GM19239 (cell line): Measurements from ENCODE around the gene NR5A1.
A peak's percentile ranks its signal among the peaks of the same experiment; 100 is the strongest.

Experiments used
- DNase-seq: peaks from one replicate; pipeline ENCODE4 v3.0.0; 2011; ENCODE audit warnings: low spot score; ENCODE audit not compliant: insufficient read length
- FAIRE-seq: peaks from 2 replicates; lab custom pipeline; 2011; peaks lifted over from hg19 to GRCh38; lab: Jason Lieb, UNC

Gene NR5A1

DNA sequence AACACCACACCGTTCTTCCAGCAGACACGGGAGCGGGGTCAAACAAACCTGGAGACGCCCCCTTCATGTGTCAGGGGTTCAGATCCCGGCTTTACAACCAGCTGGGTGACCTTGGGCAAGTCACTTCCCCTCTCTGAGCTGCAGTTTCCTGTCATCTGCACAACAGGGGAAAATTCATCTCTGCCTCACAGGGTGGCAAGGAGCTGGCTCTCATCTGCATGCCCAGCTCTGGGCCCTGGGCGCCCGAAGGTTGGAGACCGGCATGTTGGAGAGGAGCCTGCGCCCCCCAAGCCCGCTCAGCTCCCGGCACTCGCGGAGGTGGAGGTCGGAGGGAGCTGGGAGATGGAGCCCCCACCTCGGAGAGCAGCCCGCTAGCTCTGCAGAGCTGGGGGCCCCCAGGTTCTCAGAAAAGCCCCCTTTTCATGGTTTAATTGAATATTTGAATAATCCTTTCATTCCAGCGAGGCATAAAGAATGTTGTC, 20.4 kb downstream of the NR5A1 start:
- FAIRE-seq: no peak
- DNase-seq: no peak

DNA sequence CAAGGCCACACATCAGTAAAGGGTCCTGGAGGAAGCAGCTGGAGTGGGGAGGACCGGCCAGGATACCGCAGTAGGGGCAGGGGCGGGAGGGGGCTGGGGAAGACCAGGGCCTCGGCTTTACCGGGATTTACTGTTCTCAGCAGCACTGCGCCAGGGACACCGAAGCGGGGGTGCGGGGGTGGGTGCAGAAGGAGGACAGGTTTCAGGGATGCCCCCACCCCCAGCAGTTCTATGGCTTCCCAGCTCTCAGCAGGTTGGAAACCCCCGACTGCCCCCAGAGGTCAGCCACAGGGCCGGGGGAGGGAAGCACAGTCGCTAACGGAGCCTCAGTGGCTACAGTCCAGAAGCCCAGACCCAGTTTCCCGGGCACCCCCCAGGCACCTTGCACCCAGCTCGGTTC, 21.3 kb downstream of the NR5A1 start:
- DNase-seq (no peak), FAIRE-seq (no peak)

DNA sequence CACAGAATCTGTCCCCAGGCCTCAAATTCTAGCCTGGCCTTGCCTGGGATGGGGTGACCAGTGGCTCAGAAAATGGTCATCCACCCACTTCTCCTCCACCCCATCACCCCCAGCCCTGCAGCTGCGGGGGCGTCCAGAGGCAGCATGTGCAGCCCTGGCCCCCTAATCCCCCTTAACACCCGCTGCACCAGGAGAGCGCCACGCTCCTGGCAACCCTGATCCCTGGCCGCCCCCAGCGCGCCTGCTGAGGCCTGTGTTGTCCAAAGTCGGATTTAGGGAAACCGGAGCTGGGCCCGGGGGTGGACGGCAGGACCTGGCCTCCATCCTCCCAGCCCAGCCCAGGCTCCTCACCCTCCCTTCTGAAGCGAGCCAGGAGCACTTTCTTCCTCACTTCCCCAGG, 22.0 kb downstream of the NR5A1 start:
- no peak for FAIRE-seq
- DNase-seq: no peak

DNA sequence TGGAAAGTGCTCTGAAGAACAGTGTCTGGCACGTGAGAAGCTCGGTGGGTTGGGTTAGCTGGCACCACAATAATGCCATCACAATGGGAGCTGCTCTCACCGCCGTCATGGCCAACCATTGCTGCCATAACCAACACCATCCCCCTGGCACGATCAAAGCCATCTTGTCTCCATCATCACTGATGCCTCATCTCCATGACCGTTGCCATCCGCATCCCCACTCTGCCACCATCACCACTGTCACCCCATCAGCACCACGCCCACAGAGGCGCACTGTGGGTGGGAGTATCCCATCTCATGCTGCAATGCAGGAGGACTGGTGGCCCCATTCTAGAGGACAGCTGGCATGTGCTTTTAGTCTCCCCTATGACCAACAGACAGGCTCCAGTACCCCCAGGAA, 23.7 kb downstream of the NR5A1 start:
- FAIRE-seq: no peak

DNA sequence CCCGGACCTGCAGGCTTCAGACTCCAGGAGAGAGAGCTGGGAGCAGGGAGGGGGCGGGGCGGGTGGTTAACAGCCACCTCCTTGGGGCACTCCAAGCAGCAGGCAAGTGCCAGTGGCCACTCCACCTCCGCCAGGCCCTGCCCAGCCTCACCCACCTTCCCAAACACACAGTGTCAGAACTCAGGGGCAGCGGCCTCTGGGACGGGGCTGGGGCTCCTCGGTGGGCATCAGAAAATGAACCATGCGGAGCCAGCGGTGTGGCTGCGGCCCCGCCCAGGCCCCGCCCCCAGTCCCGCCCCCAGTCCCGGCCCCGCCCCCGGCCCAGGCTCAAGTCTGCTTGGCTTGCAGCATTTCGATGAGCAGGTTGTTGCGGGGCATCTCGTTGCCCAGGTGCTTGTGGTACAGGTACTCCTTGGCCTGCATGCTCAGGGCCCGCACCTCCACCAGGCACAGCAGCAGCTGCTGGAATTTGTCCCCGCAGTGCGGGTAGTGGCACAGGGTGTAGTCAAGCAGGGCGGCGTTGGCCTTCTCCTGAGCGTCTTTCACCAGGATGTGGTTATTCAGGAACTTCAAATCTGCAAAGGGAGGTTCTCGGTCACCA, 24.7 kb downstream of the NR5A1 start:
- DNase-seq: no peak
- FAIRE-seq: no peak

More for the DNA sequence above, 23.7 kb downstream of the NR5A1 start:
- DNase-seq: no peak

DNA sequence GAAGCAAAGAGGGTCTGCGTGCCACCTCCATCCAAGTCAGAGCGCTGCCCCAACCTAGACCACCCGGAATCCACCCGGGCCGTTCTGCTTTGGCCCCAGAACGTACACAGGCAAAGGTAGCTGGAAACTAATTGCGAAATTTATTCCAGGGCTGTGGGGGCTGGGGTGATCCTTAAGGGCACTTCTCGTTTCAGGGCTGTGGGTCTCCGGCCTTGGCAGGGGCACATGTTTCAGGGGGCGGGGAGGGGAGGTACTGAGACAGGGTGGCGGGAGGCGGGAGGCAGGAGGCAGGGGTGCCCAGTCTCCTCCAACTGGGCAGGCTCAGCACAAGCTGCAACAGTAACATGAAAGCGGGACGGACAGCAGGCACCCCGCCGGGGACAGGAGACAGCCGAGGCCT, 26.1 kb downstream of the NR5A1 start:
- FAIRE-seq: no peak
- no peak for DNase-seq

DNA sequence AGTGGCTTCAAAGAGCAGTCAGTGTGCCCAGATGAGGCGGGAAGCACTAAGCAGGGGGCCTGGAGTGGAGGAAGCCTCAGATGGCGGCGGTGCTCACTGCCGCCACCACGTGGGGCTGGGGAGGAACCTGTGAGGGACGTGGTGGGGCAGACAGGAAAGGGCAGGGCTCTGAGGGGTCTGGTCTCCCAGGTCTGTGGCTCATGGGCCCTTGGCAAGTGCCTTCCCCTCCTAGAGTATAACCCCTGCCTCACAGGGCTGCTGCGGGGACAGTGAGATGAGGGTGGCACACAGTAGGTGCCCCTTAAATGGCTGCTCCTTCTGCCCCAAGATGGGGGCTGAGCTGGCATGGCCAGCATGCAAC, 26.6 kb downstream of the NR5A1 start:
- FAIRE-seq (no peak), DNase-seq (peak; percentile 80)

DNA sequence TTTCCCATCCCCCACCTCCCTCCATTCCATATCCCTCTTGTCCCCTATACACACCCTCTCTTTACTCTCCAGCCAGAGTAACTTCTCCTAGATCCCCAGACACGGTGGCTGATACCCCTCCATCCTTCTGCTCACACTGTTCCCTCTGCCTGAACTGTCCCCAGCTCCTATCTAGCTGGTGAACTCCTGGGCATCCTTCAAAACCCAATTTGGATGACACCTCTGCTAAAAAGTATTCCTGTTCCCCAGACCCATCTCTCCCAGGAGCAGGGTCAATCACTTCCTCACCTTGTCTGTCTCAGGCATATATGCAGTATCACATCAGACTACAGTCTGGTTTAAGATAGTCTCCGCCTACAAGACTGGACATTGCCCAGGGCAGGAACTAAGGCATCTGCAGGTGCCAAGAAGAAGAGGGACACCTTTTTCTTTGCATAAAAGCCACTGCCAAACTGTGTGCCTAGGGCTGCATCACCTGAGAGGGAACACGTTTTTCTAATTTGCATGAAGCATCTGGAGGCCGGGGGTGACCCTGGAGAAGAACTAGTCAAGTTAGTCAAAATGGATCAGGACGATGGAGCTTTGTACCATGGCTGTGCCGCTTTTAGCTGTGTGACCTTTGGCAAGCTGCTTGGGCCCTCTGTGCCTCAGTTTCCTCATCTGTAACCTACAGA, 27.1 kb downstream of the NR5A1 start:
- no peak for FAIRE-seq
- no peak for DNase-seq

DNA sequence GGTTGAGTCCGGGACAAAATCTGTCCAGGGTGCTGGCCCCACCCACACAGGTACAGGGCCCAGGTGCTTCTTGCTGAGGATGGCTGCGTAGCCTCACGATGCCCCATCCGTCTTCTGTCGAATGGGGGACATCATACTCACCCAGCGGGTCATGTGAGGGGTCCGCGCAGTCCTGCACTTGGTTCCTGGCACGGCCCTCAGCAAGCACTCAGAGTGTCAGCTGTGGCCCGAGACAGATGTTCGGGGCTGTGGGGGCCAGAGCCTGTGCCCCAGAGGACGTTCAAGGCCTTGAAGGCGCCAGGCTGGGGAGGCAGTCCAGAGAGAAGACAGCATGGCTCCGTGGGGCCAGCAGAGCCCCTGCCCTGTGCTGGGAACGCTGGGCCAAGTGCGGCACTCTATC, 27.8 kb downstream of the NR5A1 start:
- FAIRE-seq: no peak
- no peak for DNase-seq

DNA sequence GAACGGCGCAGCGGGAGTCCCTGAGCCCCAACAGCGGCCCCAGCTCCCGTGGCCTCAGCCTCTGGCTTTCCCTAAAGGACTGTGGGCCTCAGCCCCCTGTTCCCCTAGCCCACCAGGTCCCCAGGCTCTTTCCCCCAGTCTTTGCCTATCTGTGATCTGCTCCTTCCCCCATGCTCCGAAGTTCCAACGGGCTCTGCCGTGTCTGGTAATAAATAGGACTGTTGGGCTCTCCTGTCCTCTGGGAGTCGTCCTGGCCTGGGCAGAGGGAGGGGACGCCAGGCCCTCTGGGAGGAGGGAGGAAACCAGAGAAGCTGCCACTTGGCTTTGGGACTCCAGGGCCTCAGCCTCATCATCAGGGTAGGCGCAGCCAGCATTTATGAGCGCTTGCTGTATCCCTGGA, 28.8 kb downstream of the NR5A1 start:
- FAIRE-seq (no peak), DNase-seq (no peak)

DNA sequence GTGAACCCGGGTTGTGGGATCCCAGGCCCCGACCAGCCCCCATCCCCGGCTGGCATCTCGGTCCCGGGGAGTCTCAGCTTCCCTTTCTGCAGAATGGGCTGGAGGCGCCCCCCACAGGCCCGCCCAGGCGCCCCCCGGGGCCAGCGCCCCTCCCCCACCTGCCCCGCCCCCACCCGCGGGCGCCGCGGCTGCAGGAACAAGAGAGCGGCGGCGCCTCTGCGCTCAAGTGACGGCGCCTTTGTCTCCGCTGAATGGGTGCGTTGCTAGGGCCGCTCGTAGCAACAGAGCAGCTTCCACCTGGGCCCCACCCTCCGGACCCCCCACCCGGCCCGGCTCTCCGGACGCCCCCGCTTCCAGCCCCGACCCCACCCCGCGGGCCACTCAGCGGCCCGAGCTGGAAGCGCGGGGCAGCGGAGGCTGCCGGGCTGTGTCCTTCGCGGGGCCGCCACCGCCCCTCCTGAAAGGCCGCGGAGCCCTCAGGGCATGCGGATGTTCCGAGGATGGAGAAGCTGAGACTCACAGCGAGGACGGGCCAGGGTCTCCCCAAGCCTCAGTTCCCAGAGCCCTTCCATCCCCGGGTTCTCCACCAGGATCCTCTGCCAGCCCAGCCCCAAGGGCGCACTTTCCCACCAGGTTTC, 29.4 kb downstream of the NR5A1 start:
- no peak for FAIRE-seq
- no peak for DNase-seq

DNA sequence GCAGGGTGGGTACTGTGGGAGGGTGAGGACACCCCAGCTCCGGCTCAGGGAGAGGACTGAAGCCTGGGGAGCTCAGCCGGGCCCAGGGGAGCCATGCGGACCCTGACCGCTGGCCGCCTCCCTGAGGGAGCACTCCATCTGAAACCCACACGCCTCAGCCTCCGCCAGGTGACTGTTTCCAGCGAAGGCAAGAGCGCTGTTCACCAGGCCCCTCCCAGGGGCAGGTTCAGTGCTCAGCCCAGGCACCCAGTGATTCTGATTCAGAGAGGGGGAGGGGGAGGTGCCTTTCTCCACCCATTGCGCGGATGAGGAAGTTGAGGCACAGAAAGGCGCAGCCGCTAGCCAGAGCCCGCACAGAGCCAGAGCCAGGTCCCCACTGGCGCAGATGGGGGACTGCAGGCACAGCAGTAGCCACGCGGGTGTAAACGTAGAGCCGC, 30.0 kb downstream of the NR5A1 start:
- no peak for FAIRE-seq

DNA sequence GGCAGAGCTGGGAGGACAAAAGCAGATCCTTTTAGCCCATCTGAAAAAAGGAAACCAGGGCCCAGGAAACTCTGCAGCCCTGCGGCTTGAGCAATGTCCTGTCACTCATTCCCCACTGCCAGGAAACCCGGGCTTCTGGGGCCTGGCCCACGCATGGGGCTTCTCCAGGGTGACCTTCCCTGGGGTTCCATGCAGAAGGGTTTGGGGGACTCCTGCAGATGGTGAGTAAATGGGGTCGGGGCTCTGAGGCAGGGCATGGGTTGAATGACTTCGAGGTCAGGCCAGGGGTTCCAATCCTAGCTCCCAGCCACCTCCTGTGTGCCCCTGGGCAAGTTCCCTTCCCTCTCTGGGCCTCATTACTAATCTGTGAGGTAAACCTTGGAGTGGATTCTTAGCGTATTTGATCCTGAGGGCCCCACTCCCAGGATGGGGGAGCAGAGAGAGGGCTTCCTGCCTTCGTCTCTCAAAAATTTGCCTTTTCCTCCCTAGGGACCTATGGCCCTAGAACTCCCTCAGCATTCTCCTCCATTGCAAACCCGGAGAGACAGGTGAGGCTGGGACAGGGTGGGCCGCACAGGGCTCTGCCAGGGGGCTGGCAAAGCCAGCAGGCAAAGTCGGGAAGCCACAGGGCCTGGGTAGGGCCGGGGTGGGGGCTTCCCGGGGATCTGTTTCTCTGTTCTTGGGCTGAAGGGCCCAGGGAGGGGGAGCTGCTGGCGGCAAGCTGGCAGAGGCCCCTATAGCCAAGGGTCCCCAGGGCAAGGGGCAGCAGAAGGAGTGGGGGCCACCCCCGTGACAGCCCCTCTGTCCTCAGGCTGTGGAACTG, 31.1 kb downstream of the NR5A1 start:
- DNase-seq (no peak), FAIRE-seq (no peak)

More for the DNA sequence above, 30.0 kb downstream of the NR5A1 start:
- no peak for DNase-seq

DNA sequence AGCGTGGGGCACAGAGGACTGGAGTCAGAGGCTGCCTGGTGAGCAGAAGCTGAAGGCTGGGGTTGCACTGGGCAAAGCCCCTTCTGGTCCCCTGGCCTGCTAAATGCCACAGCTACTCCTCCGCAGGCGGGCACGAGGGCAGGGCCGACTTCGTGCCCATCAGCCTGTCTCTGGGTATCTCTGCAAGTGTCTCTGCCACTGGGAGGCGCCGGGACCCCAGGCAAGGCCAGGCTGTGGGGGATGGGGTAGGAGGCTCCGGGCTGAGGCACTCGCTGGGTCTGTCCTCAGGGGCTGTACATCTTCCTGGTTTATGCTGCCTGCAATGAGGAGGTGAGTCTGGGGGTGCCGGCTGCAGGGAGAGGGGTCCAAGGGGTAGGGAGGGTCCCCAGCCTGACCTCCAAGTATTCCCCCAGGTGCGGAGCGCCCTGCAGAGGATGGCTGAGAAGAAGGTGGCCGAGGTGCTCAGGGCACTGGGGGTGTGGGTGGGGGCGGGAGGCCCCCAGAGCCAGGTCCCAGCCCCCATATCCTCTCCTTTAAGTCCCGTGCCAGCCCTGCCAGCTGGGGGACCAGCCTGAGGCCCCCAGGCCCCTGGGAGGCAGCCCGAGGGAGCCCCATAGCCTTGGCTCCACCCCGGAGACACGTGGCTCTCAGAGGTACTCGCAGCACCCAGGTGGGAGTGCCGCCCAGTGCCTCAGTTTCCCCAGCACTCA, 31.9 kb downstream of the NR5A1 start:
- DNase-seq (no peak), FAIRE-seq (no peak)

DNA sequence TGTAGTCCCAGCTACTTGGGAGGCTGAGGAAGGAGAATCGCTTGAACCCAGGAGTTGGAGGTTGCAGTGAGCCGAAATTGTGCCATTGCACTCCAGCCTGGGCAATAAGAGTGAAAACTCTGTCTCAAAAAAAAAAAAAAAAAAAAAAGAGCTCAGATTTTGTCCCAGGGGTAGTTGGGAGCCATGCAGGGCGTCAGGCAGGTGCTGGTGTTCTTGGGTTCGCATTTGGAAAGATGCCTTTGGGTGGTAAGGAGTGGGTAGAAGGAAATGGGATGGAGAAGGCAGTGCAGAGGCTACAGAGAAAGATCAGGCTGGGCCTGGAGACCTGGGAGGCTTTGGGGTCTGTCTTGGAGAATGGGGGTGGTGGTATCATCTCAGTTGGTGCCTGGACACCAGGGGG, 33.0 kb downstream of the NR5A1 start:
- FAIRE-seq (no peak), DNase-seq (no peak)

DNA sequence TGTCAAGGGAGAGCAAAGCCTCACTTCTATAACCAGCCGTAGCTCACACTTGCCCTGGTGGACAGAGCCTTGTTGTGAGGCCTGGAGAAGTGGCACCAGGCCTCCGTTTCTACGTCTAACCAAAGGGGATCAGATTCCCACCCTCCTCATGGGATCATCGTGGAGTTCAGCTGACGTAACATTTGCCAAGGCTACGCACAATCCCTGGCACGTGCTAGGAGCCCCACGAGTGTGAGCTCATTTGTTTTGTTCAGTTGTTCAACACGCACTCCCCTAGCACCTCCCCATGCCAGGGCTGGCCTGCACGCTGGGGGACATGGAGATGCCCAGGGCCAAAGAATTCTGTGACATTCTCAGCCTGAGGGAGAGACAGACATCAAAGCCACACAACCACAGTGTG, 33.9 kb downstream of the NR5A1 start:
- no peak for DNase-seq

DNA sequence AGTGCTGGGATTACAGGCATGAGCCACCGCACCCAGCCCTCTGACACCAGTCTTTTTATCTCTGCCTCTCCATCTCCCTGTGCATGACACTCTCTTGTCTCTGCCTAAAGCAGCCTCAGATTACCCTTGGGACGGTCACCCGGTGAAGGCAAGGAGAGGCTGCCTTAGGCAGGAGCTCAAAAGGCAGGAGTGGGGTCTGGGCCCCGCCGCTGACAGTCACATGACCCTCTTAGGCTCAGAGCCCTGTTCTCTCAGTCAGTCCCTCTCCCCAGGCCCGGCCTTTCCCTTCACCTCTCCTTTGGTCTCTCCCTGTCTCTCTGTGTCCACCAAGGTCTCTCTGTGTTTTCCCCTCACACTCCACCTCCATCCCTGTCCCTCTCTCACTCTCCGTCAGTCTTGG, 34.4 kb downstream of the NR5A1 start:
- no peak for FAIRE-seq
- DNase-seq: no peak

More for the DNA sequence above, 33.9 kb downstream of the NR5A1 start:
- no peak for FAIRE-seq

DNA sequence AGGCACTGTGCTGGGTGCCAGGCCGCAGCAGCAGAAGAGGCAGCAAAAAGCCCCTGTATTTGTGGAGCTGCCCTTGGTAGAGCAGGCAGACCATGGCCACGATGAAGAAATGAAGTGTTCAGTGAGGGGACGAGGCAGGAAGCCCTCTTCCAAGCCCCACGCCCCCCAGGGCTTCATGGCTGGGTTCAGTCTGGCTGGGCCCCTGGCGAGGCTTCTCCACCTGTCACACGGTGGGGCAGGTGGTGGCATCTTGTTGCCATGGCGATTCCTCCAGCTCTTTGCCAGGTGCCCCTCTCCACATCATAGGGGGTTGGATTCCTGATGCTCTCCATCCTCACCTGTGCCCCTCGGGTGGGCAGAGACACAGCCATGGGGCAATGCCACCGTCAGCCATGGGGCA, 35.4 kb downstream of the NR5A1 start:
- FAIRE-seq (no peak), DNase-seq (no peak)

DNA sequence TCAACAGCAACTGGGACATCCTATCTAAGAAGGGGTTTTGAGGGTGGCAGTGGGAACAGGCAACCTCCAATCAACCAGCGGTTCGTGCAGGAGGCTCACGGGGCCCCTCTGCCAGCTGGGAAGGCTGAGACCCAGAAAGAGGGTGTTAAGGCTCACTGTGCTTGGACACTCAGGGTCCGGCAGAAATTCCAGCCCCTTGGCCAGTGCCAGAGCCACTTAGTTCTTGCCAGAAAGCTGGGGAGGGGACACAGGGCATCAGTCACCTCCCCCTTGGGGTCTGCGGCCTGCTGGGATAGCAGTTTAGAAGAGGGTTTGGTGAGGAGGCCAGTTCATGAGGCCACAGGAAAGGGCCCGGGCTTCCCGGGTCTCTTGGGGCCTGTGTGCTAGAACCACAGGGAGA, 36.5 kb downstream of the NR5A1 start:
- FAIRE-seq: no peak
- DNase-seq: no peak

DNA sequence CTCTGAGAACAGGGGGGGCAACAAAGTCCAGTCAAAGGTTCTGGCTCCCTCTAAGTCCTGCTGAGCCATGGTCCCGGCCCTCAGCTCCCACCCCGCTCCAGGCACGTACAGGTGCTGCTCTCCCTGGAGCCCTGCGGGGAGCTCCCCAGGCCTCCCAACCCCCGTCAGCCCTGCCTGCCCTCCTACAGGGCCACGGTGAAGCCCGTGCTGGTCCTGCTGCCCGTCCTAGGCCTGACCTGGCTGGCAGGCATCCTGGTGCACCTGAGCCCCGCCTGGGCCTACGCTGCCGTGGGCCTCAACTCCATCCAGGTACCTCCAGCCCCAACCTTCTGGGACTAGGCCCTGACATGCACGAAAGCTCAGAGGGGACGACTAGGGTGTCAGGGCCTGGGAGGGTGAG, 36.9 kb downstream of the NR5A1 start:
- FAIRE-seq (no peak), DNase-seq (no peak)
